Liver (tissue), 9 donors: ENCODE results near the gene CCDC60. TPM values are rescaled to one million over a fixed set of nuclear protein-coding genes. Genes with fewer than 3 reads are reported as not detected.
A peak's percentile ranks its signal among the peaks of the same experiment; 100 is the strongest.

ENCODE experiments used
- DNase-seq: peaks from one replicate; pipeline ENCODE4 v3.0.0-alpha.2; 2017; ENCODE audit warnings: low spot score
- H3K27ac ChIP-seq, 2 donors: one replicate each; pipeline ENCODE4 v1.7.0; 2013; ENCODE audit warnings: inconsistent platforms in 2 of 2, low read length in 2 of 2, control low read depth in 1 of 2, low read depth in 1 of 2, mild to moderate bottlenecking in 1 of 2
- H3K27me3 ChIP-seq, 4 donors: one replicate each; pipeline versions ENCODE4 v1.6.1 to v1.7.0; 2013; ENCODE audit warnings: low read length in 3 of 4, inconsistent platforms in 1 of 4, mild to moderate bottlenecking in 1 of 4, moderate library complexity in 1 of 4; ENCODE audit not compliant: control insufficient read depth in 4 of 4, insufficient read depth in 4 of 4
- H3K36me3 ChIP-seq, 4 donors: one replicate each; pipeline versions ENCODE4 v1.6.1 to v1.7.0; 2013; ENCODE audit warnings: low read length in 3 of 4, mild to moderate bottlenecking in 3 of 4, low read depth in 1 of 4, moderate library complexity in 1 of 4; ENCODE audit not compliant: control insufficient read depth in 4 of 4, insufficient read depth in 3 of 4
- H3K4me1 ChIP-seq, 4 donors: one replicate each; pipeline versions ENCODE4 v1.6.1 to v1.7.0; 2013; ENCODE audit warnings: low read length in 3 of 4, mild to moderate bottlenecking in 3 of 4, moderate library complexity in 1 of 4; ENCODE audit not compliant: control insufficient read depth in 4 of 4, insufficient read depth in 4 of 4
- H3K4me3 ChIP-seq, 3 donors: one replicate each; pipeline versions ENCODE4 v1.6.1 to v1.7.0; 2013; ENCODE audit warnings: low read length in 3 of 3, control low read depth in 1 of 3, low read depth in 1 of 3, mild to moderate bottlenecking in 1 of 3
- H3K9ac ChIP-seq, 2 donors: one replicate each; pipeline ENCODE4 v1.7.0; 2013; ENCODE audit warnings: low read length in 2 of 2, mild to moderate bottlenecking in 2 of 2, moderate library complexity in 2 of 2, control low read depth in 1 of 2, low read depth in 1 of 2
- H3K9me3 ChIP-seq, 4 donors: one replicate each; pipeline versions ENCODE4 v1.6.1 to v1.7.0; 2013; ENCODE audit warnings: low read length in 3 of 4; ENCODE audit not compliant: control insufficient read depth in 4 of 4
- ATF3 ChIP-seq: IDR thresholded peaks from 2 replicates; pipeline ENCODE4 v1.6.1; 2016; ENCODE audit warnings: antibody characterized with exemption
- EGR1 ChIP-seq, 2 donors: IDR thresholded peaks; 2 replicates each; pipeline ENCODE4 v1.6.1; 2016 to 2018; ENCODE audit warnings: antibody characterized with exemption in 2 of 2, low read depth in 2 of 2
- FOXA1 ChIP-seq: IDR thresholded peaks from 2 replicates; pipeline ENCODE4 v1.6.1; 2016; ENCODE audit warnings: antibody characterized with exemption
- FOXA2 ChIP-seq: IDR thresholded peaks from 2 replicates; pipeline ENCODE4 v1.6.1; 2016; ENCODE audit warnings: antibody characterized with exemption
- GABPA ChIP-seq, 2 donors: IDR thresholded peaks in 1 of 2; conservative IDR thresholded peaks in 1 of 2; 2 replicates each; pipeline ENCODE4 v1.6.1; 2016; ENCODE audit warnings: antibody characterized with exemption in 2 of 2, mild to moderate bottlenecking in 1 of 2, moderate library complexity in 1 of 2
- HNF4A ChIP-seq, 2 donors: conservative IDR thresholded peaks; 2 replicates each; pipeline ENCODE4 v1.6.1; 2016; ENCODE audit warnings: antibody characterized with exemption in 2 of 2, mild to moderate bottlenecking in 2 of 2
- HNF4G ChIP-seq: IDR thresholded peaks from 2 replicates; pipeline ENCODE4 v1.6.1; 2016; ENCODE audit warnings: antibody characterized with exemption
- JUND ChIP-seq, 2 donors: IDR thresholded peaks; 2 replicates each; pipeline ENCODE4 v1.6.1; 2016; ENCODE audit warnings: antibody characterized with exemption in 2 of 2
- NR2F2 ChIP-seq: IDR thresholded peaks from 2 replicates; pipeline ENCODE4 v1.6.1; 2016; ENCODE audit warnings: antibody characterized with exemption
- RAD21 ChIP-seq, 2 donors: IDR thresholded peaks; 2 replicates each; pipeline ENCODE4 v1.6.1; 2016; ENCODE audit warnings: antibody characterized with exemption in 2 of 2, mild to moderate bottlenecking in 2 of 2
- RXRA ChIP-seq, 2 donors: IDR thresholded peaks; 2 replicates each; pipeline ENCODE4 v1.6.1; 2017 to 2018; ENCODE audit warnings: antibody characterized with exemption in 2 of 2, mild to moderate bottlenecking in 1 of 2
- SP1 ChIP-seq: IDR thresholded peaks from 2 replicates; pipeline ENCODE4 v1.6.1; 2018; ENCODE audit warnings: antibody characterized with exemption, mild to moderate bottlenecking
- TAF1 ChIP-seq: conservative IDR thresholded peaks from 2 replicates; pipeline ENCODE4 v1.6.1; 2016; ENCODE audit warnings: antibody characterized with exemption, mild to moderate bottlenecking
- YY1 ChIP-seq: IDR thresholded peaks from 2 replicates; pipeline ENCODE4 v1.6.1; 2016; ENCODE audit warnings: antibody characterized with exemption, mild to moderate bottlenecking
- WGBS: extraction: QIAGEN DNeasy Blood & Tissue Kit; methylation state at CpG from one replicate; pipeline ENCODE4 v1.1.7; 2013; 5-methylcytosine and 5-hydroxymethylcytosine counted together
- polyA plus RNA-seq, 2 donors: library from polyadenylated mRNA; stranded (reverse) in 1 of 2; unstranded in 1 of 2; fragments of 200-250 nt in 1 of 2; fragments of >200 nt in 1 of 2; fragmentation: Nextera tagmentation in 1 of 2; extraction: Ambion mirVana in 1 of 2; gene quantifications; one replicate each; pipeline versions ENCODE4 v1.2.1 to v1.2.3, GENCODE V29; 2013 to 2015
- total RNA-seq, 2 donors: library from RNA; depleted of rRNA; stranded (reverse); fragments of >200 nt; gene quantifications; one replicate each; pipeline ENCODE4 v1.2.3, GENCODE V29; 2014
- TF ChIP-seq, protein P1 (sequence below): fragments of 150-350 bp; IDR thresholded peaks from 2 replicates; pipeline ENCODE4 v1.5.1; 2017; ENCODE audit warnings: improper control_type of control experiment, low read depth, low read length; ENCODE audit not compliant: missing input control
- TF ChIP-seq, protein P2 (sequence below): IDR thresholded peaks from 2 replicates; pipeline ENCODE4 v1.6.1; 2016; ENCODE audit warnings: antibody characterized with exemption
- TF ChIP-seq, protein P3 (sequence below): IDR thresholded peaks from 2 replicates; pipeline ENCODE4 v1.6.1; 2016; ENCODE audit warnings: antibody characterized with exemption
- TF ChIP-seq, protein P4 (sequence below): IDR thresholded peaks from 2 replicates; pipeline ENCODE4 v1.6.1; 2016; ENCODE audit warnings: antibody characterized with exemption, mild to moderate bottlenecking
- donor health status: healthy.
- donor health status: healthy.
- donor health status: healthy.
- donor health status: healthy.
- donor health status: healthy.

CCDC60 gene
- total and polyA plus RNA-seq, 4 donors = not detected

DNA sequence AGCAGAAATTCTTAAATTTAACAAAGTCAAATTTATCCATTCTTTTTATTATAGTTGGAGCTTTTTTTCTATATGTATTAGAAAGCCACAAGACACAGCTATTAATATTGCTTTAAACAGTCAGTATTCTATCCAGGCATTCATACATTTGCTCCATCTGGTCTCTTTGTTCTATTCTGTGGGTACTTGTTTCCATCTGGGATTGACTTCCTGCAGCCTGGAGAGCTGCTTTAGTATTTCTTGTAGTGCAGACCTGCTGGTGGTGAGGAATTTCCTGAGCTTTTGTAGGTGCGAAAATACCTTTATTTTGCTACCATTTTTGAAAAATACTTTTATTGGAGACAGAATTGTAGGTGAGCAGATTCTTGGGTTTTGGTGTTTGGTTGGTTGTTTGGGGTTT is 29.0 kb downstream of the CCDC60 start:
- no peak for TF ChIP-seq FOXA2
- no peaks in the 10 kb centered on the region for H3K4me1 ChIP-seq
- no peaks in the 10 kb centered on the region for H3K27me3 ChIP-seq
- H3K9ac ChIP-seq = no peak overlapping the region
- H3K9me3 ChIP-seq = no peaks in the 10 kb centered on the region
- no peaks in the 10 kb centered on the region for H3K36me3 ChIP-seq
- H3K27ac ChIP-seq = no peak overlapping the region
- DNase-seq = no peak
- WGBS = 83% methylated on average over 1 of the region's 1 CpG
- H3K4me3 ChIP-seq = no peak overlapping the region

DNA sequence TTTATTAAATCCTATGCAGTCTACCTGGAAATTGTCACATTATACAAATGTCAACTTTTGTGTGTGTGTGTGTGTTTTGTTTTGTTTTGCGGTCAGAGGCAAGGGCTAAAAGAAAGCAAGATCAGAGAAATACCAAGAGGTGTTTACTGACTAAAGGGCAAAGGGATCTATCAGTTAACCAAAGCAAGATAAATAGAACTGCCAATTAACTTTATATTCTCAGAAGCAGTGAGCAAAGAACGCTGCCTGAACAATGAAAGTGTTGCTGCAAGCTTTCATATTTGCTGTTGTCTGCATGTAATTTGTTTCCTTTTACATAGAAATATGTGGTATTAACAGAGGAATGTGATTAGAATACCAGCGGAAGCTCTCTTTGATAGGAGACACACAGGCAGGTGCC is 30.9 kb downstream of the CCDC60 start:
- WGBS = 29% methylated on average over 3 of the region's 3 CpGs
- no peak overlapping the region for H3K9ac ChIP-seq
- no peak overlapping the region for H3K4me3 ChIP-seq
- DNase-seq = no peak
- H3K27me3 ChIP-seq = no peaks in the 10 kb centered on the region
- TF ChIP-seq, protein P1, sequence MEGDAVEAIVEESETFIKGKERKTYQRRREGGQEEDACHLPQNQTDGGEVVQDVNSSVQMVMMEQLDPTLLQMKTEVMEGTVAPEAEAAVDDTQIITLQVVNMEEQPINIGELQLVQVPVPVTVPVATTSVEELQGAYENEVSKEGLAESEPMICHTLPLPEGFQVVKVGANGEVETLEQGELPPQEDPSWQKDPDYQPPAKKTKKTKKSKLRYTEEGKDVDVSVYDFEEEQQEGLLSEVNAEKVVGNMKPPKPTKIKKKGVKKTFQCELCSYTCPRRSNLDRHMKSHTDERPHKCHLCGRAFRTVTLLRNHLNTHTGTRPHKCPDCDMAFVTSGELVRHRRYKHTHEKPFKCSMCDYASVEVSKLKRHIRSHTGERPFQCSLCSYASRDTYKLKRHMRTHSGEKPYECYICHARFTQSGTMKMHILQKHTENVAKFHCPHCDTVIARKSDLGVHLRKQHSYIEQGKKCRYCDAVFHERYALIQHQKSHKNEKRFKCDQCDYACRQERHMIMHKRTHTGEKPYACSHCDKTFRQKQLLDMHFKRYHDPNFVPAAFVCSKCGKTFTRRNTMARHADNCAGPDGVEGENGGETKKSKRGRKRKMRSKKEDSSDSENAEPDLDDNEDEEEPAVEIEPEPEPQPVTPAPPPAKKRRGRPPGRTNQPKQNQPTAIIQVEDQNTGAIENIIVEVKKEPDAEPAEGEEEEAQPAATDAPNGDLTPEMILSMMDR = no peak
- TF ChIP-seq HNF4A (conservative IDR thresholded peaks at IDR 0.05) = peak; percentile 28 to 40
- H3K9me3 ChIP-seq = no peaks in the 10 kb centered on the region
- no peaks in the 10 kb centered on the region for H3K4me1 ChIP-seq
- H3K27ac ChIP-seq = no peak overlapping the region
- H3K36me3 ChIP-seq = no peaks in the 10 kb centered on the region

DNA sequence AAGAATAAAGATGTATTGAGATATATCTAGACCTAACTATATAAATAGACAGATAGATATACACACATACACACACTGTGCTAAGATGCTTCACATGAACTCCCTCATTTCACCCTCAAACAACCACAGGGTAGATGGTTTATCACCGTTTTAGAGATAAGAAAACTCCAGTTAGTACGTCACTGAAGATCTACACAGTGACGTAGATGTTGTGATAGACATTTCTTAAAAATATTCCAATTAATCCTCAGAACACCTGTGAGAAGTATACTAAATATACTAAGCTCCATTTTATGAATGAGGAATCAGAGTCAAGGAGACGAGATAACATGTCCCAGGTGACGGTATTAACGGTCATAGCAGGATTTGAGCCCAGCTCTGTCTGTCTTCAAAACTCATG is 31.5 kb downstream of the CCDC60 start:
- H3K4me3 ChIP-seq = no peak overlapping the region
- DNase-seq = no peak
- no peak for TF ChIP-seq ATF3
- no peak for TF ChIP-seq HNF4A (conservative IDR thresholded peaks at IDR 0.05)
- no peak for TF ChIP-seq NR2F2
- no peak for TF ChIP-seq YY1
- no peak for TF ChIP-seq TAF1
- no peak for TF ChIP-seq HNF4G
- no peak for TF ChIP-seq GABPA (IDR thresholded peaks at IDR 0.05 in 1 of 2, conservative IDR thresholded peaks at IDR 0.05 in 1 of 2)
- TF ChIP-seq, protein P2, sequence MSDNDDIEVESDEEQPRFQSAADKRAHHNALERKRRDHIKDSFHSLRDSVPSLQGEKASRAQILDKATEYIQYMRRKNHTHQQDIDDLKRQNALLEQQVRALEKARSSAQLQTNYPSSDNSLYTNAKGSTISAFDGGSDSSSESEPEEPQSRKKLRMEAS = no peak
- TF ChIP-seq, protein P3, sequence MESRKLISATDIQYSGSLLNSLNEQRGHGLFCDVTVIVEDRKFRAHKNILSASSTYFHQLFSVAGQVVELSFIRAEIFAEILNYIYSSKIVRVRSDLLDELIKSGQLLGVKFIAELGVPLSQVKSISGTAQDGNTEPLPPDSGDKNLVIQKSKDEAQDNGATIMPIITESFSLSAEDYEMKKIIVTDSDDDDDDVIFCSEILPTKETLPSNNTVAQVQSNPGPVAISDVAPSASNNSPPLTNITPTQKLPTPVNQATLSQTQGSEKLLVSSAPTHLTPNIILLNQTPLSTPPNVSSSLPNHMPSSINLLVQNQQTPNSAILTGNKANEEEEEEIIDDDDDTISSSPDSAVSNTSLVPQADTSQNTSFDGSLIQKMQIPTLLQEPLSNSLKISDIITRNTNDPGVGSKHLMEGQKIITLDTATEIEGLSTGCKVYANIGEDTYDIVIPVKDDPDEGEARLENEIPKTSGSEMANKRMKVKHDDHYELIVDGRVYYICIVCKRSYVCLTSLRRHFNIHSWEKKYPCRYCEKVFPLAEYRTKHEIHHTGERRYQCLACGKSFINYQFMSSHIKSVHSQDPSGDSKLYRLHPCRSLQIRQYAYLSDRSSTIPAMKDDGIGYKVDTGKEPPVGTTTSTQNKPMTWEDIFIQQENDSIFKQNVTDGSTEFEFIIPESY = no peak
- TF ChIP-seq SP1 = no peak
- TF ChIP-seq EGR1 (IDR thresholded peaks at IDR 0.05; ENCODE audit: low read depth in 2 of 2) = no peak
- TF ChIP-seq FOXA1 = no peak
- TF ChIP-seq FOXA2 = no peak
- TF ChIP-seq, protein P1 = no peak
- no peak for TF ChIP-seq RAD21 (IDR thresholded peaks at IDR 0.05)
- TF ChIP-seq, protein P4, sequence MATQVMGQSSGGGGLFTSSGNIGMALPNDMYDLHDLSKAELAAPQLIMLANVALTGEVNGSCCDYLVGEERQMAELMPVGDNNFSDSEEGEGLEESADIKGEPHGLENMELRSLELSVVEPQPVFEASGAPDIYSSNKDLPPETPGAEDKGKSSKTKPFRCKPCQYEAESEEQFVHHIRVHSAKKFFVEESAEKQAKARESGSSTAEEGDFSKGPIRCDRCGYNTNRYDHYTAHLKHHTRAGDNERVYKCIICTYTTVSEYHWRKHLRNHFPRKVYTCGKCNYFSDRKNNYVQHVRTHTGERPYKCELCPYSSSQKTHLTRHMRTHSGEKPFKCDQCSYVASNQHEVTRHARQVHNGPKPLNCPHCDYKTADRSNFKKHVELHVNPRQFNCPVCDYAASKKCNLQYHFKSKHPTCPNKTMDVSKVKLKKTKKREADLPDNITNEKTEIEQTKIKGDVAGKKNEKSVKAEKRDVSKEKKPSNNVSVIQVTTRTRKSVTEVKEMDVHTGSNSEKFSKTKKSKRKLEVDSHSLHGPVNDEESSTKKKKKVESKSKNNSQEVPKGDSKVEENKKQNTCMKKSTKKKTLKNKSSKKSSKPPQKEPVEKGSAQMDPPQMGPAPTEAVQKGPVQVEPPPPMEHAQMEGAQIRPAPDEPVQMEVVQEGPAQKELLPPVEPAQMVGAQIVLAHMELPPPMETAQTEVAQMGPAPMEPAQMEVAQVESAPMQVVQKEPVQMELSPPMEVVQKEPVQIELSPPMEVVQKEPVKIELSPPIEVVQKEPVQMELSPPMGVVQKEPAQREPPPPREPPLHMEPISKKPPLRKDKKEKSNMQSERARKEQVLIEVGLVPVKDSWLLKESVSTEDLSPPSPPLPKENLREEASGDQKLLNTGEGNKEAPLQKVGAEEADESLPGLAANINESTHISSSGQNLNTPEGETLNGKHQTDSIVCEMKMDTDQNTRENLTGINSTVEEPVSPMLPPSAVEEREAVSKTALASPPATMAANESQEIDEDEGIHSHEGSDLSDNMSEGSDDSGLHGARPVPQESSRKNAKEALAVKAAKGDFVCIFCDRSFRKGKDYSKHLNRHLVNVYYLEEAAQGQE = no peak
- TF ChIP-seq RXRA (IDR thresholded peaks at IDR 0.05) = no peak
- TF ChIP-seq JUND (IDR thresholded peaks at IDR 0.05) = no peak
- H3K27me3 ChIP-seq = no peaks in the 10 kb centered on the region
- no peaks in the 10 kb centered on the region for H3K36me3 ChIP-seq
- WGBS = 81% methylated on average over 6 of the region's 6 CpGs
- no peaks in the 10 kb centered on the region for H3K9me3 ChIP-seq
- no peak overlapping the region for H3K9ac ChIP-seq
- H3K4me1 ChIP-seq = no peaks in the 10 kb centered on the region
- H3K27ac ChIP-seq = no peak overlapping the region
